Keratinocyte (primary cell): ENCODE results near the gene SEPTIN5. TPM values are rescaled to one million over a fixed set of nuclear protein-coding genes. Genes with fewer than 3 reads are reported as not detected.

Source experiments
- DNase-seq: peaks from one replicate; pipeline ENCODE4 v3.0.0-alpha.2; 2011; ENCODE audit warnings: low read depth, missing footprints, low spot score
- FAIRE-seq: peaks from 2 replicates; lab custom pipeline; 2011; peaks lifted over from hg19 to GRCh38; lab: Jason Lieb, UNC
- H2AFZ ChIP-seq: 2 replicates; pipeline ENCODE4 v1.6.0; 2012; ENCODE audit warnings: low read length, control low read depth, inconsistent platforms; ENCODE audit not compliant: control insufficient read depth
- H3K27ac ChIP-seq: 2 replicates; pipeline ENCODE4 v1.5.1; 2011; ENCODE audit warnings: low read length; ENCODE audit not compliant: control insufficient read depth, insufficient read depth
- H3K27me3 ChIP-seq: 3 replicates; pipeline ENCODE4 v1.6.0; 2011; ENCODE audit warnings: low read length; ENCODE audit not compliant: control insufficient read depth, insufficient read depth; ENCODE audit errors: extremely low read depth
- H3K36me3 ChIP-seq, 2 experiments: 2 replicates in 1 of 2; 3 replicates in 1 of 2; pipeline ENCODE4 v1.5.1; 2011; ENCODE audit warnings: low read length in 2 of 2, mild to moderate bottlenecking in 1 of 2; ENCODE audit not compliant: control insufficient read depth in 2 of 2, insufficient read depth in 2 of 2; ENCODE audit errors: extremely low read depth in 1 of 2
- H3K4me1 ChIP-seq: 3 replicates; pipeline ENCODE4 v1.5.1; 2011; ENCODE audit warnings: low read length; ENCODE audit not compliant: control insufficient read depth, insufficient read depth; ENCODE audit errors: extremely low read depth
- H3K4me2 ChIP-seq: 3 replicates; pipeline ENCODE4 v1.6.0; 2011; ENCODE audit warnings: low read depth, low read length; ENCODE audit not compliant: control insufficient read depth, insufficient read depth; ENCODE audit errors: extremely low read depth
- H3K4me3 ChIP-seq, 3 experiments: fragments of 200-600 bp in 1 of 3; sonication (generic) in 1 of 3; 2 replicates in 2 of 3; 3 replicates in 1 of 3; pipeline ENCODE4 v1.5.1; 2011 to 2016; ENCODE audit warnings: low read length in 3 of 3, mild to moderate bottlenecking in 3 of 3, control low read depth in 2 of 3, inconsistent platforms in 1 of 3, low read depth in 1 of 3, mixed read lengths in 1 of 3, mixed run types in 1 of 3, moderate library complexity in 1 of 3; ENCODE audit not compliant: control insufficient read depth in 2 of 3, insufficient read depth in 2 of 3; ENCODE audit errors: extremely low read depth in 1 of 3
- H3K79me2 ChIP-seq: 2 replicates; pipeline ENCODE4 v1.6.0; 2012; ENCODE audit warnings: low read length; ENCODE audit not compliant: control insufficient read depth, insufficient read depth
- H3K9ac ChIP-seq: 3 replicates; pipeline ENCODE4 v1.6.0; 2011; ENCODE audit warnings: low read length; ENCODE audit not compliant: control insufficient read depth, insufficient read depth; ENCODE audit errors: extremely low read depth
- H3K9me1 ChIP-seq: 3 replicates; pipeline ENCODE4 v1.6.0; 2011; ENCODE audit warnings: low read length; ENCODE audit not compliant: control insufficient read depth, insufficient read depth; ENCODE audit errors: extremely low read depth
- H3K9me3 ChIP-seq: 2 replicates; pipeline ENCODE4 v1.5.1; 2012; ENCODE audit warnings: low read depth, low read length; ENCODE audit not compliant: control insufficient read depth
- H4K20me1 ChIP-seq: 3 replicates; pipeline ENCODE4 v1.6.0; 2011; ENCODE audit warnings: low read length; ENCODE audit not compliant: control insufficient read depth, insufficient read depth; ENCODE audit errors: extremely low read depth
- EZH2 ChIP-seq: IDR thresholded peaks from one replicate; pipeline ENCODE4 v1.6.1; 2012; ENCODE audit warnings: inconsistent platforms, mild to moderate bottlenecking, low read length, moderate library complexity
- dilution Hi-C: fragments of 300-500 bp; cut with MboI; formaldehyde crosslinking; loops from one replicate; pipeline ENCODE4 v1.7.0; 2020; ENCODE audit warnings: low sequenced_read_pairs; ENCODE audit not compliant: extremely low pct_ligation_motif_present
- polyA plus RNA-seq, 5 experiments: library from polyadenylated mRNA; depleted of rRNA in 3 of 5; stranded (reverse) in 3 of 5; stranded (forward) in 1 of 5; unstranded in 1 of 5; fragments of >200 nt; gene quantifications; 1 replicate in 1 of 5; 2 replicates in 3 of 5; 3 replicates in 1 of 5; pipeline versions ENCODE4 v1.2.1 to v1.2.3, GENCODE V29; 2011 to 2012; ENCODE audit warnings: missing spikeins in 2 of 5, low read depth in 1 of 5, low replicate concordance in 1 of 5
- TF ChIP-seq, protein P1 (sequence below), 3 experiments: IDR thresholded peaks in 1 of 3; conservative IDR thresholded peaks in 1 of 3; optimal IDR thresholded peaks in 1 of 3; 2 replicates in 2 of 3; 3 replicates in 1 of 3; pipeline versions ENCODE3 to v1.5.1; 2011; ENCODE audit warnings: low read length in 3 of 3, mild to moderate bottlenecking in 3 of 3, moderate library complexity in 2 of 3, control low read depth in 1 of 3, inconsistent platforms in 1 of 3; ENCODE audit not compliant: insufficient read depth in 2 of 3; ENCODE audit errors: extremely low read depth in 1 of 3

The SEPTIN5 gene
- polyA plus RNA-seq, 1 donor (not counting 4 experiments of a cell fraction or from before 2014, with no cell fraction given): 2.2 TPM

DNA sequence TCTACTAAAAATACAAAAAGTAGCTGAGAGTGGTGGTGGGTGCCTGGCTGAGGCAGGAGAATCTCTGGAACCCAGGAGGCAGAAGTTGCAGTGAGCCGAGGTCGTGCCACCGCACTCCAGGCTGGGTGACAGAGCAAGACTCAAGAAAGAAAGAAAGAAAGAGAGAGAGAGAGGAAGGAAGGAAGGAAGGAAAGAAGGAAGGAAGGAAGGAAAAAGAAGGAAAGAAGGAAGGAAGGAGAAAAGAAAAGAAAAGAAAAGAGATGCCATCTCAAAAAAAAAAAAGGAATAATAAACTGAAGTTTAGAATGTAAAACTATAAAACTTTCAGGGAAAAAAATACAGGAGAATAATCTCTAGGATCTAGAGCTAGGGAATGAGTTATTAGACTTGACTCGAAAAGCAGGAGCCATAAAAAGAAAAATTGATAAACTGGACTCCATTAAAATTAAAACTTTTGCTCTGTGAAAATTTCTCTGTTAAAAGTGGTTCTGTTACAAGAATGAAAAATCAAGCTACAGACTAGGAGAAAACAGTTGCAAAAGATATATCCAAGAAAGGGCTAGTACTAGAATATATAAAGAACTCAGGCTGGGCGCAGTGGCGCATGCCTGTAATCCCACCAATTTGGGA is 13.4 kb upstream of the SEPTIN5 start:
- no peak overlapping the region for H3K9ac ChIP-seq
- H3K4me3 ChIP-seq: no peak overlapping the region
- no peak overlapping the region for H3K4me2 ChIP-seq
- H3K27ac ChIP-seq: no peak overlapping the region
- dilution Hi-C loops: no loop called here
- FAIRE-seq (no peak), DNase-seq (no peak)
- no peaks in the 10 kb centered on the region for H3K79me2 ChIP-seq
- H3K27me3 ChIP-seq: peaks cover 14% of the 10 kb centered on the region
- H3K9me3 ChIP-seq: no peaks in the 10 kb centered on the region
- H2AFZ ChIP-seq: no peak overlapping the region
- no peaks in the 10 kb centered on the region for H3K4me1 ChIP-seq
- H3K36me3 ChIP-seq: no peaks in the 10 kb centered on the region
- H4K20me1 ChIP-seq: no peaks in the 10 kb centered on the region
- TF ChIP-seq, protein P1, sequence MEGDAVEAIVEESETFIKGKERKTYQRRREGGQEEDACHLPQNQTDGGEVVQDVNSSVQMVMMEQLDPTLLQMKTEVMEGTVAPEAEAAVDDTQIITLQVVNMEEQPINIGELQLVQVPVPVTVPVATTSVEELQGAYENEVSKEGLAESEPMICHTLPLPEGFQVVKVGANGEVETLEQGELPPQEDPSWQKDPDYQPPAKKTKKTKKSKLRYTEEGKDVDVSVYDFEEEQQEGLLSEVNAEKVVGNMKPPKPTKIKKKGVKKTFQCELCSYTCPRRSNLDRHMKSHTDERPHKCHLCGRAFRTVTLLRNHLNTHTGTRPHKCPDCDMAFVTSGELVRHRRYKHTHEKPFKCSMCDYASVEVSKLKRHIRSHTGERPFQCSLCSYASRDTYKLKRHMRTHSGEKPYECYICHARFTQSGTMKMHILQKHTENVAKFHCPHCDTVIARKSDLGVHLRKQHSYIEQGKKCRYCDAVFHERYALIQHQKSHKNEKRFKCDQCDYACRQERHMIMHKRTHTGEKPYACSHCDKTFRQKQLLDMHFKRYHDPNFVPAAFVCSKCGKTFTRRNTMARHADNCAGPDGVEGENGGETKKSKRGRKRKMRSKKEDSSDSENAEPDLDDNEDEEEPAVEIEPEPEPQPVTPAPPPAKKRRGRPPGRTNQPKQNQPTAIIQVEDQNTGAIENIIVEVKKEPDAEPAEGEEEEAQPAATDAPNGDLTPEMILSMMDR (optimal IDR thresholded peaks at IDR 0.05 in 1 of 3, IDR thresholded peaks at IDR 0.05 in 1 of 3, conservative IDR thresholded peaks at IDR 0.05 in 1 of 3; ENCODE audit: extremely low read depth in 1 of 3, insufficient read depth in 2 of 3, low read length in 3 of 3): no peak
- TF ChIP-seq EZH2: no peak
- no peaks in the 10 kb centered on the region for H3K9me1 ChIP-seq

DNA sequence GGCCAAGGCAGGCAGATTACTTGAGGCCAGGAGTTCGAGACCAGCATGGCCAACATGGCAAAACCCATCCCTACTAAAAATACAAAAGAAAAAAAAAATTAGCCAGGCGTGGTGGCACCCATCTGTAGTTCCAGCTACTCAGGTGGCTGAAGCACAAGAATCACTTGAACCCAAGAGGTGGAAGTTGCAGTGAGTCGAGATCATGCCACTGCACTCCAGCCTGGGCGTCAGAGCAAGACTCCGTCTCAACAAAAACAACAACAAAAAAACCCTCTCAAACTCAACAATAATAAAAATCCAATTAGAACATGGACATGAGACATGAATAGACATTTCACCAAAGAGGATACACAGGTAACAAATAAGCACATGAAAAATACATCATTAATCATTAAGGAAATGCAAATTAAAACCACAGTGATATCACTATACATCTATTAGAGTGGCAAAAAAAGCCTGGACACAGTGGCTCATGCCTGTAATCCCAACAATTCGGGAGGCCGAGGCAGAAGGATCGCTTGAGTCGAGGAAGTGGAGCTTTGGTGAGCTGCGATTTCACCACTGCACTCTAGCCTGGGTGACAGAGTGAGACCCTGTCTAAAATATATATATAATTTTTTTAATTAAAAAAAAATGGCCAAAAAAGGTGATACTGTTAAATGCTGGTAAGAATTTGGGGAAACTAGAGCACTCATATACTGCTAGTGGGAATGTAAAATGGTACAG is 12.7 kb upstream of the SEPTIN5 start:
- no peak for FAIRE-seq
- peaks cover 14% of the 10 kb centered on the region for H3K27me3 ChIP-seq
- no peak overlapping the region for H3K27ac ChIP-seq
- no peaks in the 10 kb centered on the region for H3K9me1 ChIP-seq
- H3K9ac ChIP-seq: no peak overlapping the region
- H2AFZ ChIP-seq: no peak overlapping the region
- H4K20me1 ChIP-seq: no peaks in the 10 kb centered on the region
- TF ChIP-seq, protein P1 (optimal IDR thresholded peaks at IDR 0.05 in 1 of 3, IDR thresholded peaks at IDR 0.05 in 1 of 3, conservative IDR thresholded peaks at IDR 0.05 in 1 of 3; ENCODE audit: extremely low read depth in 1 of 3, insufficient read depth in 2 of 3, low read length in 3 of 3): no peak
- no peak for TF ChIP-seq EZH2
- no peaks in the 10 kb centered on the region for H3K4me1 ChIP-seq
- H3K4me2 ChIP-seq: no peak overlapping the region
- dilution Hi-C loops: no loop called here
- no peak overlapping the region for H3K4me3 ChIP-seq
- H3K79me2 ChIP-seq: no peaks in the 10 kb centered on the region
- no peak for DNase-seq
- H3K9me3 ChIP-seq: no peaks in the 10 kb centered on the region
- H3K36me3 ChIP-seq: no peaks in the 10 kb centered on the region
